Type B pancreatic cell (in vitro differentiated cells): ENCODE data around the gene ZYG11B. TPM values are rescaled to one million over a fixed set of nuclear protein-coding genes. Genes with fewer than 3 reads are reported as not detected.
"Not testable (repeated sequence)": the region's sequence is repeated elsewhere in the genome, so short reads cannot be mapped to it uniquely, and the experiment has no call there.

Experiments used
- DNase-seq: peaks from one replicate; pipeline ENCODE4 v3.0.0; 2021; ENCODE audit warnings: mixed read lengths; ENCODE audit not compliant: unreplicated experiment; ENCODE audit errors: extremely low spot score
- H3K27ac Mint-ChIP-seq: 2 replicates; pipeline ENCODE4 v1.8.0; 2021; ENCODE audit warnings: mild to moderate bottlenecking, mixed read lengths
- H3K27me3 Mint-ChIP-seq: 2 replicates; pipeline ENCODE4 v1.8.0; 2021; ENCODE audit warnings: mixed read lengths
- H3K36me3 Mint-ChIP-seq: 2 replicates; pipeline ENCODE4 v1.8.0; 2021; ENCODE audit warnings: mixed read lengths
- H3K4me1 Mint-ChIP-seq: one replicate; pipeline ENCODE4 v1.8.0; 2021; ENCODE audit warnings: mixed read lengths; ENCODE audit not compliant: unreplicated experiment
- H3K4me3 Mint-ChIP-seq: 2 replicates; pipeline ENCODE4 v1.8.0; 2021; ENCODE audit warnings: mild to moderate bottlenecking, mixed read lengths
- H3K9me3 Mint-ChIP-seq: 2 replicates; pipeline ENCODE4 v1.8.0; 2021; ENCODE audit warnings: mixed read lengths
- total RNA-seq: library from RNA; stranded (reverse); gene quantifications from 2 replicates; pipeline ENCODE4 v1.2.1, GENCODE V29; 2021; ENCODE audit warnings: low replicate concordance
- TF ChIP-seq, protein P1 (sequence below): fragments of 200-600 bp; sonication (generic); conservative IDR thresholded peaks from 2 replicates; pipeline ENCODE4 v1.5.0; 2021; ENCODE audit warnings: antibody characterized with exemption, mild to moderate bottlenecking

The ZYG11B gene
- total RNA-seq, 1 donor from 2014 or later: 32.3 TPM

DNA sequence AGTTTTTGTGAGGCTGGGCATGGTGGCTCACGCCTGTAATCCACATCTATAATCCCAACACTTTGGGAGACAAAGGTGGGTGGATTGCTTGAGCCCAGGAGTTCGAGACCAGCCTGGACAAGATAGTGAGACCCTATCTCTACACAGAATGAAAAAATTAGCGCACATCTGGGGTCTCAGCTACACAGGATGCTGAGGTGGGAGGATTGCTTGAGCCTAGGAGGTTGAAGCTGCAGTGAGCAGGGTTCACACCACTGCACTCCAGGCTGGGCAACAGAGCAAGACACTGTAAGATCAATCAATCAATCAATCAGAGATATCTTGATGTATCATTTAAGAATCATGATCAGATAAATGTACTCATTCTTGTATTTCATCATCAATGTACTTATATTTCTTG is 7.1 kb downstream of the ZYG11B start:
- Mint-ChIP-seq H3K4me1 (peaks cover 17% of the 10 kb centered on the region), H3K4me3 (no peak overlapping the region), H3K9me3 (no peaks in the 10 kb centered on the region), H3K36me3 (peaks cover 3% of the 10 kb centered on the region), H3K27ac (no peak overlapping the region), H3K27me3 (no peaks in the 10 kb centered on the region)
- TF ChIP-seq, protein P1, sequence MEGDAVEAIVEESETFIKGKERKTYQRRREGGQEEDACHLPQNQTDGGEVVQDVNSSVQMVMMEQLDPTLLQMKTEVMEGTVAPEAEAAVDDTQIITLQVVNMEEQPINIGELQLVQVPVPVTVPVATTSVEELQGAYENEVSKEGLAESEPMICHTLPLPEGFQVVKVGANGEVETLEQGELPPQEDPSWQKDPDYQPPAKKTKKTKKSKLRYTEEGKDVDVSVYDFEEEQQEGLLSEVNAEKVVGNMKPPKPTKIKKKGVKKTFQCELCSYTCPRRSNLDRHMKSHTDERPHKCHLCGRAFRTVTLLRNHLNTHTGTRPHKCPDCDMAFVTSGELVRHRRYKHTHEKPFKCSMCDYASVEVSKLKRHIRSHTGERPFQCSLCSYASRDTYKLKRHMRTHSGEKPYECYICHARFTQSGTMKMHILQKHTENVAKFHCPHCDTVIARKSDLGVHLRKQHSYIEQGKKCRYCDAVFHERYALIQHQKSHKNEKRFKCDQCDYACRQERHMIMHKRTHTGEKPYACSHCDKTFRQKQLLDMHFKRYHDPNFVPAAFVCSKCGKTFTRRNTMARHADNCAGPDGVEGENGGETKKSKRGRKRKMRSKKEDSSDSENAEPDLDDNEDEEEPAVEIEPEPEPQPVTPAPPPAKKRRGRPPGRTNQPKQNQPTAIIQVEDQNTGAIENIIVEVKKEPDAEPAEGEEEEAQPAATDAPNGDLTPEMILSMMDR: no peak
- no peak for DNase-seq

DNA sequence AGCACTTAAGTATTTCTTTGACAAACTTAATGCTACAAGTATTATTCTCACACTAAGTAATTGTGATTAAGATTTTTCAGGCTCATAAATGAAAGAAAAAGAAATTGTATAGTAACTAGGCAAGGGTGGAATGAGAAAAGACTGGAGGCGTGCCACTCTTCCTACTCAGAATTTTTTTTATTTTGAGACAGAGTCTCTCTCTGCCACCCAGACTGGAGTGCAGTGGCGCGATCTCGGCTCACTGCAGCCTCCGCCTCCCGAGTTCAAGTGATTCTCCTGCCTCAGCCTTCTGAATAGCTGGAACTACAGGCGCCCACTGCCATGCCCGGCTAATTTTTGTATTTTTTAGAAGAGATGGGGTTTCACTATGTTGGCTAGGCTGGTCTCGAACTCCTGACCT is 9.1 kb downstream of the ZYG11B start:
- H3K27ac Mint-ChIP-seq, H3K27me3 Mint-ChIP-seq, DNase-seq, H3K4me3 Mint-ChIP-seq, H3K9me3 Mint-ChIP-seq: not testable (repeated sequence)
- H3K36me3 Mint-ChIP-seq: peaks cover 11% of the 10 kb centered on the region
- peaks cover 21% of the 10 kb centered on the region for H3K4me1 Mint-ChIP-seq

DNA sequence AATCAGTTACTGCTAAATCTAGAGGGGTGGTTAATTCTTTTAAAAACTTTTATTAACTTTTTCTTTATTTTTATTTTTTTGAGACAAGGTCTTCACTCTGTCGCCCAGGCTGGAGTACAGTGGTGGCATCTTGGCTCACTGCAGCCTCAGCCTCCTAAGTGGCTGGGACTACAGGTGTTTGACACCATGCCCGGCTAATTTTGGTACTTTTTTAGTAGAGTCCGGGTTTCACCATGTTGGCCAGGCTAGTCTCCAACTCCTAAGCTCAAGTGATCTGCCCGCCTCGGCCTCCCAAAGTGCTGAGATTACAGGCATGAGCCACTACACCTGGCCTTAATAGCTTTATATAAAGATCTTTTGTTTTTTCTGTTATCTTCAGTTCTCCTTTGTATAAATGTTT is 11.9 kb downstream of the ZYG11B start:
- Mint-ChIP-seq H3K4me1 (peaks cover 21% of the 10 kb centered on the region), H3K27ac (peak overlapping the region; percentile 21), H3K9me3 (no peaks in the 10 kb centered on the region), H3K36me3 (peaks cover 11% of the 10 kb centered on the region), H3K4me3 (no peak overlapping the region), H3K27me3 (no peaks in the 10 kb centered on the region)
- TF ChIP-seq, protein P1: no peak
- no peak for DNase-seq

DNA sequence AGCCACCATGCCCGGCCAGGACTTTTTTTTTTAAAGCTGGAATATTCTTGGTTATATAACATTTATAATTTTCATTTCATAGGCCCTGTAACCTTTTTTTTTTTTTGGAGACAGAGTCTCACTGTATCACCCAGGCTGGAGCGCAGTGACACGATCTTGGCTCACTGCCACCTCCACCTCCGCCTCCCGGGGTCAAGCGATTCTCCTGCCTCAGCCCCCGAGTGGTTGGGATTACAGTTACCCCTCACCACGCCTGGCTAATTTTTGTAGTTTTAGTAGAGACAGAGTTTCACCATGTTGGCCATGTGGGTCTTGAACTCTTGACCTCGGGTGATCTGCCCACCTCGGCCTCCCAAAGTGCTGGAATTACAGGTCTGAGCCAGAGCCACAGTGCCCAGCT is 12.6 kb downstream of the ZYG11B start:
- Mint-ChIP-seq H3K36me3 (peaks cover 11% of the 10 kb centered on the region), H3K4me1 (peaks cover 21% of the 10 kb centered on the region), H3K27me3 (no peaks in the 10 kb centered on the region), H3K27ac (no peak overlapping the region), H3K4me3 (no peak overlapping the region), H3K9me3 (no peaks in the 10 kb centered on the region)
- TF ChIP-seq, protein P1: no peak
- DNase-seq: no peak

DNA sequence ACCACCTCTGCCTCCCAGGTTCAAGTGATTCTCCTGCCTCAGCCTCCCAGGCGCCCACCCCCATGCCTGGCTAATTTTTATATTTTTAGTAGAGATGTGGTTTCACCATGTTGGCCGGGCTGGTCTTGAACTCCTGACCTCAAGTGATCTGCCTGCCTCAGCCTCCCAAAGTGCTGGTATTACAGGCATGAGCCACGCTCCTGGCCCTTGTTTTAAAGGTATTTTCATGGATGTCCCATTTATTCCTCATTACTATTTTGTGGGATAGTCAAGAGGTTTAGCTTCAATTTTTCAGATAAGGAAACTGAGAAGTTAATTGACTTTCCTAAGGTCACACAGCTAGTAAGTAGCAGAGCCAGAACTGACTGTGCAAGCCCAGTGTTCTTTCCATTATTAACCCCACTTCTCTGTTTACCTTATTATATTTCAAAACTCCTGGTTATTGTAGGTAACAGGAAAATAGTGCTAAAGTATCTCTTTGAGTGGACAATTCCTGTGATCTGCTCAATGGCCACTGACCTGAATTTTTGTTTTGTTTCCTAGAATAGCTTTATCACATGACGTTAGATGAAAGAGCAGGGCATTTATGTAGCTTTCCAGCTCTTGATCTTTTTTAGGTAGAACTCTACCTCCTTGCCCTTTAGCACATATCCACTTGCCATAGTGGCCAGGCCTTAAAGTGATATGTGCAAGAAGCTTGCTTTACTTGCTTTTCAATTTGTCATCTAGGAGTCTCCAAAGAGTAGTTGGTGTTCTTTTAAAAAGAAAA is 13.6 kb downstream of the ZYG11B start:
- Mint-ChIP-seq H3K4me3 (no peak overlapping the region), H3K36me3 (peaks cover 11% of the 10 kb centered on the region), H3K4me1 (peaks cover 21% of the 10 kb centered on the region), H3K27me3 (no peaks in the 10 kb centered on the region), H3K27ac (no peak overlapping the region), H3K9me3 (no peaks in the 10 kb centered on the region)
- no peak for DNase-seq
- TF ChIP-seq, protein P1: no peak

DNA sequence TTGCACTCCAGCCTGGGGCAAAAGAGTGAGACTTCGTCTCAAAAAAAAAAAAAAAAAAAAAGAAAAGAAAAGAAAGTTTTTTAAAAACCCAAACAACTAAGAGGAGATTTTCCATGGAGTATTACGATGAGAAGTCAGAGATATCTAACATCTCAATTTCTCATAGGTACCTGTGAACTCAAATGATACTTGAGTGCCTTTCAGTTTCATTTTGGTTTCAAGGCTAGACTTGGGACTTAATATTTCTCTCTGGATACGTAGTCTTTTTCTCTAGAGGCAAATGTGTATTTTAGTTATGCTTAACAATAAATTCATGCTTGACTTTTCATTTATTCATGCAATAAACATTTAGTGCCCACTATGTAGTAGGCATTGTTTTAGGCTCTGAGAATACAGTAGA is 15.0 kb downstream of the ZYG11B start:
- Mint-ChIP-seq H3K27ac (no peak overlapping the region), H3K9me3 (no peaks in the 10 kb centered on the region), H3K4me3 (no peak overlapping the region), H3K36me3 (peaks cover 11% of the 10 kb centered on the region), H3K27me3 (no peaks in the 10 kb centered on the region), H3K4me1 (peaks cover 22% of the 10 kb centered on the region)
- no peak for DNase-seq
- TF ChIP-seq, protein P1: no peak
